MV-4-11 (cell line): ENCODE measurements around the gene WAC.
"Not testable (repeated sequence)": the region's sequence is repeated elsewhere in the genome, so short reads cannot be mapped to it uniquely, and the experiment has no call there.

Experiments
- DNase-seq: peaks from one replicate; lab custom pipeline; 2025; lab: John Stamatoyannopoulos, UW

The WAC gene

DNA sequence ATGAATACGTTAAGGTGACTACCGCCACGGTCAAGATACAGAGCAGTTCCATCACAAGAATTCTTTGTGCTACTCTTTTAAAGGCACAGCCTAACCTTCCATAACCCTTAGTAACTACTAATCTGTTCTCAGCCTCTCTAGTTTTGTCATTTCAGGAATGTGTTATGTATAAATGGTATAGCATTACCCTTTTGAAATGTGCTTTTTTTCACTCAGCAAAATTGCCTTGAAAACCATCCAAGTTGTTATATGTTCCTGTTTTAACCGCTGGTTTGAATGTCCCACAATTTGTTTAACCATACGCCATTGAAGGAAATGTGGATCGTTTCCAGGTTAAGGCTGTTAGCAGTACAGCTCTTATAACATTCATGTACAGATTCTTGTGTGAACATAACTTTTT lies 32.0 kb downstream of the WAC start:
- DNase-seq = no peak

DNA sequence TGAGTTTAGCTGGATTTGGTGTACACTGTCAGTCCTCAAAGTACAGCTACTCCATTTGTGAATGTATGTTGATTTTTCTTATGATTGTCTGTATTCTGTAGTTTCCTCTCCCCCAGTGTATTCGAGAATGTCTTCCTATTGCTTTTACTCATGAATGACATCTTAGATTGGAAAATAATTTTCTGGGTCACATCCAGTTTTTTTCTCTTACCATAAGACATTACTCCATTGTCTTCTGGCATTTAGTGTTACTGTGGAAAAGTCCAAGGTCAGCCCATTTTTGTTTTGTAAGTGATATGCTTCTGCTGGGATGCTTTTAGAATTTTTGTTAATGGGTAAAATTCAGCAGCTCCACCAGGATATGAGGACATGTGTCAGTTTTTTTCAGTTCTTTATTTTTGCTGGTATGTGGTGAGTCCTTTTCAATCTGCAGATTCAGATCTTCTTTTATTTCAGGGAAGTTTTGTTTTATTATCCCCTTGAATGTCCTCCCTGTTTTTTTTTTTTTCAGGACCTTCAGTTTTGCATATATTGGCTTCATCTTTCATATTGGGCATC lies 33.6 kb downstream of the WAC start:
- DNase-seq = peak; percentile 25

DNA sequence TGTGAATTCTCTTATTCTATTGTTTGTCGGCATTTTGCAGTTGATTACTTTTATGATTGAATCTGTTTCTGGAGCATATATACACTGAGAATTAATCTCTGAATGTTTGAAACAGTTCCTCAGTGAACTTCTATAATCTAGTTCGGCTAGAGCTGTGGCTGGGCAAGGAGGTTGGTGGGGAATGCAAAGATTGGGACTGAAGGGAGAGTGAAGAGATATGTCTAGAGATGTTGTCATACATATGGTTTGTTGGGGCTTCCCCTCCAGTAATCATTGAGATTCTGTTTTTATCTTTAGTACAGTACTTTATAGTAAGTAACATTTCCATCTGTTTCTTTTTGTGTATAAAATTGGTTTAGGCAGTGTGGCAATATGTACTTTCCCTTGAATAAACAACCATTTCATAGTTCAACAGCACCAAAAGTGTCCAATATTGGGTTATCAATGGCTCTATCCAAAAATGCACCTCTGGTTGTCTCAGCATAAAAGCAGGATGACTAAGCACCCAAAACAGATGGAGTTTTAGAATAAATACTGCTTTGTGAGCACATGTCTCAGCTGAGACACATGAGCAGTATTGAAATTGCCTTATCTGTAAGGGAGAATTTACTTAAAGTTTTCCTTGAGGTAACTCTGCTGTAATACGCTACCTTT lies 36.7 kb downstream of the WAC start:
- no peak for DNase-seq

DNA sequence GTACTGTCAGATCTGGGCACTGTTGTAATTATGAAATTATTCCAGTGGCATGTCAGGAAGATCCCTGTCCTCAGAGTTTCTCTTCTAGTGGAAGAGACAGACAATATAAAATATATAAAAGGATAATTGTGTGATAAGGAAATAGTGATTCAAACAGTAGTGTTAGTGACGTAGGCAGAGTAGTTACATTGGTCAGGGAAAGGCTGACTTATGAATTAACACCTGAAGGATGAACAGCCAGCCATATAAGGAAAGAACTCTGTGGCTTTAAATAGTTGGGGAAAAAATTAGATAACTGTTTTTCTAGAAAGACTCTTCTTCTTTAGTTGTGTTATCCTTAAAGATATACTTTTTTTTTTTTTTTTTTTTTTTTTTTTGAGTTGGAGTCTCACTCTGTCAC lies 37.7 kb downstream of the WAC start:
- no peak for DNase-seq

DNA sequence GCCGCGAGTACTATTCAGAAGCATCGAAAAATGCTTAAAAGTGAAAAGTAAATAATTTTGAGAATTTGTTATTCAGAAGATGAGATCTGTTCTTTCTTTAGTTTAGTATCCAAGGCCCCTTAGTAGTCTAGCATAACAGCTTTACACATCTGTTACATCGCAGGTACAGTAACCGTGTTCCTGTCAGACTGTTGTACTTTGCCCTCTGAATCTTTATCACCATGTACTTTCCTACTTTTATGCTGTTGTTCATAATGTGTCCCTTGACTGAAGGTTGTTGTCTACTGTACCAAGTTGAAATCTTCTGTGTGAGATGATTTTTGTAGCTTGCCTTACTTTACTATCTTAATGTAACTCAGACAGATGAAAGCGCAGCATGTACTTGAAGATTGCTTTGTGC lies 38.3 kb downstream of the WAC start:
- DNase-seq = no peak

DNA sequence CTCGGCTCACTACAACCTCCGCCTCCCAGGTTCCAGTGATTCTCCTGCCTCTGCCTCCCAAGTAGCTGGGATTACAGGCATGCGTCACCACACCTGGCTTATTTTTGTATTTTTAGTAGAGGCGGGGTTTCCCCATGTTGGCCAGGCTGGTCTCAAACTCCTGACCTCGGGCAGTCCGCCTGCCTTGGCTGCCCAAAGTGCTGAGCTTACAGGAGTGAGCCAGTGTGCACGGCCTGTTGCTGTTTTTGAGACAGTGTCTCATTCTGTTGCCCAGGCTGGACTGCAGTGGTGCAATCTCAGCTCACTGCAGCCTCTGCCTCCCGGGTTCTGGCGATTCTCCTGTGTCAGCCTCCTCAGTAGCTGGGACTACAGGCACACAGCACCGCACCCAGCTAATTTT lies 41.3 kb downstream of the WAC start:
- not testable (repeated sequence) for DNase-seq

DNA sequence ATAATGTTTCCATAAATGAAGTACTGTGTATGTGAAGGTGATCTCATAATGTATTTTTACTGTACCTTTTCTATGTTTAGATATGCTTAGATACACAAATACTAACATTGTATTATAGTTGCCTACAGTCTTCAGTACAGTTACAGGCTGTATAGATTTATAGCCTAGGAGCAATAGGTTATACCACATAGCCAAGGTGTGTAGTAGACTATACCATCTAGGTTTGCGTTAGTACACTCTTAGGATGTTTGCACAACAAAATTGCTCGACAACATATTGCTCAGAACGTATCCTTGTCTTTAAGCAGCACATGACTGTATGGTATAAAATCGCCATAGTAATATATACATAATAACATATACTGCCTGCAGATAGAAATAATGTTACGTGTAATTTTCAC lies 42.9 kb downstream of the WAC start:
- DNase-seq = no peak

DNA sequence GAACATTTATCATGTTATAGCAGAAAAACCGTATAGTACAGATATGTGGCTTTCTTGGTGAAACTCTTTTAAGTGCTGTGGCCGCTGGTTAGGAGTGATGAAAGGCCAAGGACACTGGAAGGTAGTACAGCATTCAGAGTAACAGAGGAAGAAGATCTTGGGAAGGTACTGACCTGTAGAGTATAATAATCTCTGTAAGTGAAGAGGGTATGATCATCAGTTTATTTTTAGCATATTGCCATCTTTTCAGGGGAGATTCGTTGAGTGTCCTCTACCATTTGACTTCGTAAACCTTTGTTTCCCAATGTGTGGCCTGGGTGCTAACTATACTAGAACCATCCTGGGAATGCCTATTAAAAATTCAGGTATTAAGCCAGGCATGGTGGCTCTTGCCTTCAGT lies 44.6 kb downstream of the WAC start:
- DNase-seq = no peak

DNA sequence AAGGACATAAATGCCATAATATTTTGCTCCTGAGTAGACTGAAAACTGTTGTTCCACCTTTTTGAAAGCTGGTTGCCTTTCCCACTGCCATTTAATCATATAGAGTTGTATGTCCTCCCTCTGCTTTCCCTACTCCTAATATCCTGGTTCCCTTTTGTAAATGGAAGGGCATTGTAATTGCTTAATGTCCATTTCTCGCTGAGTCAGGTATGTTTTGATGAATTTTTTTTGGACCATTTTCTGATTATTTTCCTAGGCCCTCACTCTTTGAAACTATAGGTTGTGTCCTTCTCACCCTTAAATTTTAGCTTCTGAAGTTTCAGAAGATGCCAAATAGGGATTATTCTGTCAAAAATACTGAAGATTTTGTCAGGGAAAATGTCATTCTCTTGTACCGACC lies 45.5 kb downstream of the WAC start:
- no peak for DNase-seq

DNA sequence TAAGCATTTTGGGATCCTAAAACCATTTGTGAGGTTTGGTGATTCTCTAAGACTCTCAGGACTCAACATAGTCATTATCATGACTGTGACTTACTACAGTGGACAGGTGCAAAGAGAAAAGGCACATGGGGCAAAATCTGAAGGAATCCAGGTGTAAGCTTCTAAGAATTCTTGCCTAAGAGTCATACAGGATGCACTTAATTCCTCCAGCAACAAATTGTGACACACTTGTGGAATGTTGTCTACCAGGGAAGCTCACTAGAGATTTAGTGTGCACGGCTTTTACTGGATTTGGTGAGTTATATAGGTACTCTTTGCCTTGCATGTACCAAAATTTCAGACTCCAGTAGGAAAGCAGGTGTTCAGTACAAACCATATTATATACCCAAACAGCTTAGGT lies 47.9 kb downstream of the WAC start:
- DNase-seq = no peak

DNA sequence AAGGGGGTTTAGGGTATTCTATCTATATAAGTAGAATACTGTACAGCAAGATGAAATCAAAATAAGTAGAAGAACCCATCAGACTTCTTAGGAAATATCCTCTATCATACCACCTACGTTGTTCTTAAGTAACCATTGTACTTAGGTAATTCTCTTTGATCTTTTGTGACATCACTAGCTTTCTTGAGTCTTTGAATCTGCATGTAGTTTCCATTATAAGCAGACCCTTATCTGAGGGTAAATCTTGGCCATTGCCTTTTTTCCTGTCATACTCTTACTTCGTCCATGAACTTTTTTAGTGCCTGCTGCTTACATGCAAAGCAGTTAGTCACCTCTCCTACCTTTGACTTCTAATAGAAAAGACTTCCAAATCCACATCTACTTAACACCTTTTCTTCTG lies 49.0 kb downstream of the WAC start:
- DNase-seq = no peak

DNA sequence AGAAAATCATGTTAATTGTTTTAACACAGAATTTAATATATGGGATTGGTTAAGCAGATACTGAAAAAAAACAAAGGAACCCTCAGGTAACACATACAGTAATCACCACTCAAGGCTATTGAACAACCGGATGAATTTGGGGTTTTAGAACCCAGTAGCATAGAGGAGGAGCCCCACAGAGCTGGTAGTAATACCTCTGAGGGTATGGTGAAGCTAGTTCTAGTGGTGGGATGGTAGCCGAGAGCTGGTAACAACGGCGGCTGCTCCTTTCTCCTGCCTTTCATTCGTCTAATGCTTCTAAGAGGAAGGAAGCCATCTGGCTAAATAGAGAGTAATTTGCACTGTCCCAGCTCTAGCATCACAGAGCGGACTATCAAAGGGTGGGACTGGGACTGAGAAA lies 52.2 kb downstream of the WAC start:
- no peak for DNase-seq

DNA sequence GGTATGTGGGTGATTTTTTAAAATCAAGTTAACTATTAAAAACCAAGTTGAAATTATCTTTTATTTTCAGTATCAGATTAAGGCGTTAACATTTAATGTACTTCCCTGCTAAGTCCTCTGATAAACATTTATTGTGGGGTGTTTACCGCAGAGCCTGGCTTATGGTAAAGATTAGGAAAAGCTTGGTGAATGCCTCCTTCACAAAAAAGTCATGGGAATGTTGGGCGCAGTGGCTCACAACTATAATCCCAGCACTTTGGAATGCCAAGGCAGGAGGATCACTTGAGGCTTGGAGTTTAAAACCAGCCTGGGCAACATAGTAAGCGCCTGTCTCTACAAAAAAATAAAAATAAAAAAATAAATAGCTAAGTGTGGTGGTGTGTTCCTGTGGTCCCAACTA lies 53.3 kb downstream of the WAC start:
- DNase-seq = no peak

DNA sequence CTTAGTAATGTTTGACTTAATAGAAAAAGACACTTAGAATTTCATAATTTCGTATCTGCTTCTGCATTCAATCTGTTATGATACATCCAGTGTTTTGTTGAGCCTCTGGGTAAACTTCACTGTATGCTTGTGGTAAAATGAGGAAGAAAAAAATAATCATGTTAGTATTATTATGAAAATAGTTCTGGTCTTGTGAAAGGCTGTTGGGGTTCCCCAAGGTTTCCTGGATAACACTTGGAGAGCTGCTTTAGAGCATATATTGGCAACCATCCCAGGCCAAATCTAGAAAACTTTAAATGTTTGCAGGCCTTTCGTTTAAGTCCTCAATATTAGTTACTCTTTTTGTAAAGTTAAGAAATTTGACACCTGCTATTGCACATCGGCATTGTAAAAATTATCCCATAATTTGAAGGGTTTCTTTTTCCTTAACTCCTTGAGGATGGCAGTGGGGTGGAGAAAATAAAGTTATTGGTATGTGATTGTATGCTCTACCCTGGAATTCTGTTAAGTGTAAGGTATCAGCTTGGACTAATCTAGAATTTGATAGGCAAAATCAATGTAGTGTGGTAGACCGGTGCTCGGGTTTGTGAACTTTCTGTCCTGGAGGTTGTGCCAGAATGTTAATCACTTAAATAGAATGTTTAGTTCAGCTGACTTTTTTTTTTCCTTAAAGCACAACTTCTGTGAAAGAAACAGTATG lies 54.5 kb downstream of the WAC start:
- peak; percentile 59 for DNase-seq

DNA sequence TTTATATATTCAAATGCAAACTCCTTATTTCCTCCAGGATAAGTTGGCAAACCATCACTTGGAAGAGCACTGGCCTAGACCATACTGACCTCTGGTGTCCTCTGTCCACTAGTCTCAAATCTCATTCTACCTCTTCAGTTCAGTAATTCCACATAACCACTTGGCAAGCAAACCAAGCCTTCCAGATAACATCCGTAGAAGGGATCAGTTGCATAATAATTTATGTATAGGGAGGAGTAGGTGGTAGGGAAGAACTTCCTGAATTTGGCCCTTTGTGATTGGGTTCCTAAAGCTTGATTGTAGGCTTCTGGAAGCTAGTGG lies 55.0 kb downstream of the WAC start:
- DNase-seq = peak; percentile 13

DNA sequence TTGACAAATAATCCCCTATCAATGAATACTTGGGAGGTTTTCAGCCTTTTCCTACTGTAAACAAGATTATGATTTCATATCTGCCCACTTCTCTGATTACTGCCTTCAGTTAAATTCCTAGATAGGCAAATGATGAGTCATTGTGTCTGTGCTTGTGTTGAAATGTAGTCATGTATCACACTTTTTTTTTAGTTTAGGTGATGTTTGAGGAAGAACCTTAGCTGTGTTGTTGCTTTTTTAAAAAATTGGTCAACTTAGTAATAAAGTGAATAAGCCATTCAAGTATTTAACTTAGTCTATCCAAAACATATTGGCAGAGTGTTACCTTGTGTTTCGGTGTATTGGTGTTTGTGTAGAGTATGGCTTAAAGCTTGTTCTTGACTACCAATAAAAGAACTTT lies 60.0 kb downstream of the WAC start:
- DNase-seq = peak; percentile 60

DNA sequence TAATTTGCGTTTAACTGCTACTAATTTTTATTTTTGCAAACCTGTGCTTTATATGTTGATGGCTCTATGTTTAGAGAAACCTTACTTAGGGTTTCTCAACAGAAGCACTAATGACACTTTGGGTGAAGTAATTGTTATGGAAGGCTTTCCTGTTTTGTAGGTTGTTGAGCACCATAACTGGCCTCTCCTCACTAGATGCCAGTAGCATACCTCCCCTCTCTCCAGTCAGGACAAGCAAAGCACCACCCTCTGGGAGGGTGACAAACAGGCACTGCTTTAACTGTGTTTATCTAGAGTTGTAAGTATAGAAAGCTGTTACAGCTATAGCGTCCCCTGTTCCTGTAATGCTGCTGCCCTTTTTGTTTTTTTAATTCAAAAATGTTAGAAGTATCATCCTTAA lies 60.9 kb downstream of the WAC start:
- DNase-seq = no peak

DNA sequence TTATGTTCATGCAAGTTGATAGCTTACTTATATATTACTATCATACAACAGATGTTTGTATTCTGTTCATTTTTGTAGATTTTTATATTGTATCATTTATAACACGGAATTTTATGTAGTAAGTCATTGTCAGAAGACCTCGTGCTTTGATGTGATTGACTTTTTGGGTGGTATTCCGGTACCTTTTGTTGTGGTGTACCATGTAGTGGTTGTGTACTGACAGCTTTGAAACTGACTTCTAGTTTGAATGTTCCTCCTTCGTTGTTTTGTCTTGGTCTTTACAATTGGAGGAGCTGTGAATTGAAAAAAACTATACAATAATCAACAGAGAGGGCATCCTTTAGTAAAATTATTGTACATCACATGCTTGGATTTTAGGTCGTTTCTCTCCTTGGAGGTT lies 61.5 kb downstream of the WAC start:
- DNase-seq = no peak

DNA sequence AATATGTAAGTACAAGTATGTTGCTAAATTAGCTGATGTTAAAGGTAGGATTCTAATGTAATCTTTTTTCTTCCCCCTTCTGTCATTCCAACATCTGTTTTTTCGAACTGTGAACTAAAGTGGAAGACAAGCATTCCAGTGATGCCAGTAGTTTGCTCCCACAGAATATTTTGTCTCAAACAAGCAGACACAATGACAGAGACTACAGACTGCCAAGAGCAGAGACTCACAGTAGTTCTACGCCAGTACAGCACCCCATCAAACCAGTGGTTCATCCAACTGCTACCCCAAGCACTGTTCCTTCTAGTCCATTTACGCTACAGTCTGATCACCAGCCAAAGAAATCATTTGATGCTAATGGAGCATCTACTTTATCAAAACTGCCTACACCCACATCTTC lies 62.7 kb downstream of the WAC start:
- no peak for DNase-seq

DNA sequence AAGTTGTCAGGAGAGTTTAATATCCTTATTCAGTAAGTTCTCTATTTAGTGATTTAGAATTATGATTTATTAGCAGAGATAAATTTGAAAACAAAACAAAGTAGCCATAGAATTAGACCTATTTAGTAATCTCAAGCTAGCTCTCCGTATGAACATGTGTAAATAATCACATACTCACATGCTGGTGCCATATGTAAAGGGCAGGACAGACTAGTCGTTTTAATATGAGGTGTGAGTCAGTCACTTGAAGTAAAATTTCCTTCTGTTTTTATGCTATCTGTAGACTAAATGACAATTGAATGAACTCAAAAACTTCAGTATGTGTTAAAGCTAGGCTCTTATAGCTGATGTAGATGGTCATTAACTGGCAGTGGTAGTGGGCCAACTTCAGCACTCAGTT lies 67.1 kb downstream of the WAC start:
- DNase-seq = no peak

DNA sequence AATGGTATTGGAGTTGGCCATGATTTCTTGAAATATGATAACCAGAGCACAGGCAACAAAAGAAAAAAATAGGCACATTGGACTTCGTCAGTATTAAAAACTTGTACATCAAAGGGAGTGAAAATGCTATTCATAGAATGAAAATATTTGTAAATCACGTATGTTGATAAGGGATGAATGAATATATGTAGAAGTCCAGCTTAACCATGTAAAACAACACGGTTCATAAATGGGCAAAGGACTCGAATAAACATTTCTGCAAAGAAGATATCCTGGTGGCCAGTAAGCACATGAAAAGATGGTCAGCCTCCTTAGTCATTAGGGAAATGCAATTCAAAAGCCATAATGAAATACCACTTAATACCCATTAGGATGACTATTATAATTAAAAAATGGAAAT lies 68.1 kb downstream of the WAC start:
- DNase-seq = no peak

DNA sequence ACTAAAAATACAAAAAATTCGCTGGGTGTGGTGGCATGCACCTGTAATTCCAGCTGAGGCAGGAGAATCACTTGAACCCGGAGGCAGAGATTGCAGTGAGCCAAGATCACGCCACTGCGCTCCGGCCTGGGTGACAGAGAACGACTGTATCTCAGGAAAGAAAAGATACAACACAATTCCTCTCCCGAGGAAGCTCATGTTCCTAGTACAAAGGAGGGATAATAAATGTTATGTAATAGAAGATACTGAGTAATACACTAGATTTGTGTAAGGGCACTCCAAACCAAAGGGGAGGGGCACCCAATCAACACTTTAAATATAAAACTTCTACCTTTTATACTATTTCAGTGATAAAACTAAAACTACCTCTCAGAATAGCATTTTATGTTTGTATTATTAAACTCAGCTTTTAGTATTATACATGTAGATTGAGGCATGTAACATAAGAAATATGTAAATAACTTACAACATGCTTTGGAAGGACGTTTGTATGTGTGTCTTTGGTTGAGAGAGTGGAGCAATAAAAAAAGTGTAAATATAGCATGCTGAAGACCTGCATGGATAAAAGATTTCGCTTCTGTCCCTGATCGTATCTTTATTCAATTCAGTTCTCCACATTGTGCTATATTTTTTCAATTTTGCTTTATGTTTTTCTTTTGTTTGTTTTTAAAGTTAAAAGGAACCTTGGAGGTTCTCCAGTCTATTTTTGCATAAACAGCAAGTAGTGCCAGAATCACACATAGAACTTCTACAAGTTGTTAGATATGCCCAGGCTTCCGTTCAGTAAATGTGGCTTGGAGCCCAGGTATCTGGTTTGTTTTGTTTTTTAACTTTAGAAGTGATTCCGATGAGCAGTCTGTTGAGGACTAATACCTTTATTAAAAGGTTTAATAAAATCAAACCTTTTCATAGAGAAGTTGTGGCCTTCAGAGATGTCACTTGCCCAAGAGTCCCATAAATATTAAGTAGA lies 71.9 kb downstream of the WAC start:
- no peak for DNase-seq

DNA sequence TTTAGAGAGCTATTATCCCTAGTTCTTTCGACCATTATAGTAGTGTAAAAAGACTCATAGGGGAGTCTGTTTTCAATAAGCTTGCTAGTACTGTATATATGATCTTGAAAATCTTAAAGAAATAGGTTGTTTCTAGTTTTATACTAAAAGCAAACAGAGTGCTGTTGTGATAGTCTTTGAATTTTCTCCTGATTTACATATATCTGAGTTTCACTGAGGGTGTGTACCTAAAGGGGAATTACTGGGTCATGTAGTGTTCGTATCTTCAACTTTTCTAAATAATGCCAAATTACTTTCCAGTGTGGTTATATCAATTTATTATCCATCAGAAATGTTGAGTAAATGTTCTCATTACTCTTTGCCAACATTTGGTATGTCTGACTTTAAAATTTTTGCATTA lies 73.7 kb downstream of the WAC start:
- DNase-seq = no peak
